ENCODE measurements around the gene OR4D11. TPM values are rescaled to one million over a fixed set of nuclear protein-coding genes. Genes with fewer than 3 reads are reported as not detected.
"Not testable (repeated sequence)": the region's sequence is repeated elsewhere in the genome, so short reads cannot be mapped to it uniquely, and the experiment has no call there.

OR4D11 gene
- total RNA-seq, 6 donors from 2014 or later: not detected

DNA sequence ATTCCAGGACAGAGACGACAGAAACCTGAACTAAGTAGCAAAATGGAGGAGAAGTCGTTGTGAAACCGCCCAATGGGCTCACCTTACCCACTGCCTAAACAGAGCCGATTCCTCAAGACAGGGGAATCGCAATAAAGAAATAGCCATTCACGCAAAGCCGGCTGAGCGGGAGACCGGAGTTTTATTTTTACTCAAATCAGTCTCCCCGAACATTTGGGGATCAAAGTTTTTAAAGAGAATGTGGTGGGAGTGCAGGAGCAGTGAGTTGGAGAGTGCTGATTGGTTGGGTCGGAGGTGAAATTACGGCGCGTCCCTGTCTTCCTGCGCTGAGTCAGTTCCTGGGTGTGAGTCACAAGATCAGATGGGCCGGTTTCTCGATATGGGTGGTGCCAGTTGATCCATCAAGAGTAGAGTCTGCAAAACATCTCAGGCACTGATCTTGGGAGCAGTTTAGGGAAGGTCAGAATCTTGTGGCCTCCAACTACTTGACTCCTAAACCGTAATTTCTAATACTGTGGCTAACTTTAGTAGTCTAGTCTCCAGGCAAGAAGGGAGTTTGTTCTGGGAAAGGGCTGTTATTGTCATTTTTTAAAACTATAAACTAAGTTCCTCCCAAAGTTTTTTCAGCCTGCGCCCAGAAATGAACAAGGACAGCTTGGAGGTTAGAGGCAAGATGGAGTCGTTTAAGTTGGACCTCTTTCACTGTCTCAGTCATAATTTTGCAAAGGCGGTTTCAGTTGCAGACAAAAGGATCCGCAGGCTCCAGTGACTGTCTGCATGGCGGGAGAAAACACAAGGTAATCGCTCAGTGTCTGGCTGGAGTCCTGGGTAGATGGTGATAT lies 42.0 kb downstream of the OR4D11 start:
- WGBS, 2 donors: 91 to 92% methylated on average over 24 of the region's 24 CpGs
- TF ChIP-seq, protein P1, sequence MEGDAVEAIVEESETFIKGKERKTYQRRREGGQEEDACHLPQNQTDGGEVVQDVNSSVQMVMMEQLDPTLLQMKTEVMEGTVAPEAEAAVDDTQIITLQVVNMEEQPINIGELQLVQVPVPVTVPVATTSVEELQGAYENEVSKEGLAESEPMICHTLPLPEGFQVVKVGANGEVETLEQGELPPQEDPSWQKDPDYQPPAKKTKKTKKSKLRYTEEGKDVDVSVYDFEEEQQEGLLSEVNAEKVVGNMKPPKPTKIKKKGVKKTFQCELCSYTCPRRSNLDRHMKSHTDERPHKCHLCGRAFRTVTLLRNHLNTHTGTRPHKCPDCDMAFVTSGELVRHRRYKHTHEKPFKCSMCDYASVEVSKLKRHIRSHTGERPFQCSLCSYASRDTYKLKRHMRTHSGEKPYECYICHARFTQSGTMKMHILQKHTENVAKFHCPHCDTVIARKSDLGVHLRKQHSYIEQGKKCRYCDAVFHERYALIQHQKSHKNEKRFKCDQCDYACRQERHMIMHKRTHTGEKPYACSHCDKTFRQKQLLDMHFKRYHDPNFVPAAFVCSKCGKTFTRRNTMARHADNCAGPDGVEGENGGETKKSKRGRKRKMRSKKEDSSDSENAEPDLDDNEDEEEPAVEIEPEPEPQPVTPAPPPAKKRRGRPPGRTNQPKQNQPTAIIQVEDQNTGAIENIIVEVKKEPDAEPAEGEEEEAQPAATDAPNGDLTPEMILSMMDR (IDR thresholded peaks at IDR 0.05): no peak
- TF ChIP-seq EP300 (IDR thresholded peaks at IDR 0.05) (no peak), POLR2A (IDR thresholded peaks at IDR 0.05) (peak in 1 of 4 donors; percentile 24), POLR2AphosphoS5 (IDR thresholded peaks at IDR 0.05) (no peak)
- DNase-seq: no peak
- Histone ChIP-seq H3K36me3 (no peaks in the 10 kb centered on the region), H3K4me3 (no peak overlapping the region), H3K4me1 (peaks cover 0 to 12% (median 7%) of the 10 kb centered on the region in 4 donors), H3K27ac (no peak overlapping the region), H3K27me3 (no peaks in the 10 kb centered on the region), H3K9me3 (no peaks in the 10 kb centered on the region)
- no peak for ATAC-seq (ENCODE audit: low FRiP score in 2 of 2)

DNA sequence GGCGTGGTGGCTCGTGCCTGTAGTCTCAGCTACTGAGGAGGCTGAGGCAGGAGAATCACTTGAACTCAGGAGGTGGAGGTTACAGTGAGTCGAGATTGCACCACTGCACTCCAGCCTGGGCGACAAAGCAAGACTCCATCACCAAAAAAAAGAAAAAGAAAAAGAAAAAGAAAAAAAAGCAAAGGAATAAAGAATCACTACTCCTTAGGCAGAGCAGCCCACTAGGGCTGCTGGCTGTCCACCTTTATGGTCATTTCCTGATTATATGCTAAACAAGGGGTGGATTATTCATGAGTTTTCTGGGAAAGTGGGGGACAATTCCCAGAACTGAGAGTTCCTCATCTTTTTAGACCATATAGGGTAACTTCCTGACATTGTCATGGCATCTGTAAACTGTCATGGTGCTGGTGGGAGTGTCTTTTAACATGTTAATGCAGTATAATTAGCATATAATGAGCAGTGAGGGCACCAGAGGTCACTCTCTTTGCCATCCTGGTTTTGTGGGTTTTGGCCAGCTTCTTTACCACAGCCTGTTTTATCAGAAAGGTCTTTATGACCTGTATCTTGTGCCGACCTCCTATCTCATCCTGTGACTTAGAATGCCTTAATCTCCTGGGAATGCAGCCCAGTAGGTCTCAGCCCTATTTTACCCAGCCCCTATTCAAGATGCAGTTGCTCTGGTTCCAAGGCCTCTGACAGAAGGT lies 44.4 kb downstream of the OR4D11 start:
- H3K4me3 ChIP-seq; ATAC-seq (ENCODE audit: low FRiP score in 2 of 2); H3K36me3 ChIP-seq; DNase-seq; H3K27me3 ChIP-seq; H3K9me3 ChIP-seq; H3K27ac ChIP-seq: not testable (repeated sequence)
- WGBS, 2 donors: 80 to 84% methylated on average over 5 of the region's 5 CpGs
- H3K4me1 ChIP-seq: peaks cover 0 to 17% (median 10%) of the 10 kb centered on the region in 4 donors

- TF ChIP-seq, protein P1 (IDR thresholded peaks at IDR 0.05): no peak
- TF ChIP-seq POLR2A (IDR thresholded peaks at IDR 0.05) (no peak), POLR2AphosphoS5 (IDR thresholded peaks at IDR 0.05) (no peak), EP300 (IDR thresholded peaks at IDR 0.05) (no peak)
- H3K9me3 ChIP-seq: no peaks in the 10 kb centered on the region
- no peak for ATAC-seq (ENCODE audit: low FRiP score in 2 of 2)
Observed at GRCh38 chr11:59548309-59548656, 44.9 kb downstream of the OR4D11 start.

GRCh38 chr11:59550368-59550841 lies 47.0 kb downstream of the OR4D11 start:
- TF ChIP-seq, protein P1 (IDR thresholded peaks at IDR 0.05): peak; percentile 42 to 72 (median 61)
- no peak for TF ChIP-seq POLR2A (IDR thresholded peaks at IDR 0.05)
- Histone ChIP-seq H3K4me1 (peaks cover 0 to 17% (median 10%) of the 10 kb centered on the region in 4 donors), H3K27me3 (no peaks in the 10 kb centered on the region), H3K9me3 (no peaks in the 10 kb centered on the region), H3K4me3 (peak overlapping the region; percentile 52 to 62 (median 55)), H3K36me3 (no peaks in the 10 kb centered on the region), H3K27ac (peak overlapping the region; percentile 70 to 88 (median 80))
- ATAC-seq (ENCODE audit: low FRiP score in 2 of 2) (peak; percentile 93 to 94), DNase-seq (peak; percentile 78 to 94)
- 1 to 3% methylated on average over 18 to 31 of the region's 31 CpGs for WGBS, 2 donors

More at GRCh38 chr11:59548309-59548656, 44.9 kb downstream of the OR4D11 start:
- H3K4me3 ChIP-seq: no peak overlapping the region
- no peak overlapping the region for H3K27ac ChIP-seq
- no peaks in the 10 kb centered on the region for H3K36me3 ChIP-seq
- peaks cover 0 to 17% (median 10%) of the 10 kb centered on the region in 4 donors for H3K4me1 ChIP-seq
- H3K27me3 ChIP-seq: no peaks in the 10 kb centered on the region
- 97 to 98% methylated on average over 5 of the region's 5 CpGs for WGBS, 2 donors
- DNase-seq: no peak

All from upper lobe of left lung (tissue), 6 donors.